C4-2B (cell line): ENCODE measurements around the gene TMPRSS11A.

Source experiments
- ZFX ChIP-seq: fragments of 450-650 bp; IDR thresholded peaks from 2 replicates; pipeline ENCODE4 v1.6.1; 2017
- TF ChIP-seq, protein P1 (sequence below): fragments of 450-650 bp; conservative IDR thresholded peaks from 2 replicates; pipeline ENCODE4 v1.5.1; 2017; ENCODE audit warnings: mild to moderate bottlenecking

DNA sequence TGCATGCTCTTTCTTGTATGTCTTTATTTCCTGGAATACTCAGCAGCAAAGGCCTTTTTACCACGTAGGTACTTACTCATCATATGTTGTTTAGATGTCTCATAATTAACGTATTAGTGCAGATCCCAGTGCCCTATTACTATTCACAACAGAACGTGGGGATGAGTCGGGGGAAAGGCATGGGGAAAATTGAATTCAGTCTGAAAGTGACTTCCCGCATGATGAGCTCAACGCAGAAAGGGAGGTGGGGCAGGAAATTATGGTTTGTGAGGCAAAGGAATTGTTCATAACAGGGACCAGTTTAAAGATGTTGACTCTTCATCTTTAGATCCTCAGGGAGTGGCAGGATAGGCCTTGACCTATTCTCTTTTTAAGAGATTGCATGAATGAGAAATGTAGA is 77.5 kb downstream of the TMPRSS11A start:
- TF ChIP-seq, protein P1, sequence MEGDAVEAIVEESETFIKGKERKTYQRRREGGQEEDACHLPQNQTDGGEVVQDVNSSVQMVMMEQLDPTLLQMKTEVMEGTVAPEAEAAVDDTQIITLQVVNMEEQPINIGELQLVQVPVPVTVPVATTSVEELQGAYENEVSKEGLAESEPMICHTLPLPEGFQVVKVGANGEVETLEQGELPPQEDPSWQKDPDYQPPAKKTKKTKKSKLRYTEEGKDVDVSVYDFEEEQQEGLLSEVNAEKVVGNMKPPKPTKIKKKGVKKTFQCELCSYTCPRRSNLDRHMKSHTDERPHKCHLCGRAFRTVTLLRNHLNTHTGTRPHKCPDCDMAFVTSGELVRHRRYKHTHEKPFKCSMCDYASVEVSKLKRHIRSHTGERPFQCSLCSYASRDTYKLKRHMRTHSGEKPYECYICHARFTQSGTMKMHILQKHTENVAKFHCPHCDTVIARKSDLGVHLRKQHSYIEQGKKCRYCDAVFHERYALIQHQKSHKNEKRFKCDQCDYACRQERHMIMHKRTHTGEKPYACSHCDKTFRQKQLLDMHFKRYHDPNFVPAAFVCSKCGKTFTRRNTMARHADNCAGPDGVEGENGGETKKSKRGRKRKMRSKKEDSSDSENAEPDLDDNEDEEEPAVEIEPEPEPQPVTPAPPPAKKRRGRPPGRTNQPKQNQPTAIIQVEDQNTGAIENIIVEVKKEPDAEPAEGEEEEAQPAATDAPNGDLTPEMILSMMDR, result no peak
- no peak for TF ChIP-seq ZFX
